GM13977 (cell line): Measurements from ENCODE around the gene CCSER1.

Source experiments
- DNase-seq: peaks from one replicate; pipeline ENCODE4 v3.0.0; 2012; ENCODE audit warnings: low spot score
- in situ Hi-C: fragments of 300-500 bp; cut with MboI; formaldehyde crosslinking; loops from one replicate; pipeline ENCODE4 v1.12.0; 2022; ENCODE audit warnings: low sequenced_read_pairs, low pct_unique_long_range_greater_than_20kb, mixed read lengths, inconsistent platforms; ENCODE audit not compliant: unreplicated experiment
- TF ChIP-seq, protein P1 (sequence below): IDR thresholded peaks from 2 replicates; pipeline ENCODE4 v1.5.1; 2012; ENCODE audit warnings: mild to moderate bottlenecking, control low read depth; ENCODE audit not compliant: insufficient read depth; ENCODE audit errors: extremely low read depth, missing control alignments

CCSER1 gene

DNA sequence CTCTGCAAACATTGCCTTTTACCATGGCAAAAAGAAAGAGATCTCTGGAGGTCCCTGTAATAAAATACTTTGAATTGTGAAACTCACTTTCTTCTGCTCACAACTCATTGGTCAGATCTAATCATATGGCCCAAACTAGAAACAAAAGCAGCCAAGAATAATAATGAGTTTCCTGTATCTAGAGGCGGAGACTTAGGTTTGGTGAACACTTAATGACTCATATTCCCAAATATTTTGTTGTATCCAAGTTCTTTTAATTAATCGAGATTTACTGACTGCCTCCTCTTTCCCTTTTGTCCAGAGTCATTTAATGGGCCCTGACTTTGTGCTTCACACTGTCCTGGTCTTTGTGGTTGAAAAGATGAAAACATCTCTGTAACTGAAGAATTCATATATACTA is 190.6 kb downstream of the CCSER1 start:
- in situ Hi-C loops = no loop called here
- TF ChIP-seq, protein P1, sequence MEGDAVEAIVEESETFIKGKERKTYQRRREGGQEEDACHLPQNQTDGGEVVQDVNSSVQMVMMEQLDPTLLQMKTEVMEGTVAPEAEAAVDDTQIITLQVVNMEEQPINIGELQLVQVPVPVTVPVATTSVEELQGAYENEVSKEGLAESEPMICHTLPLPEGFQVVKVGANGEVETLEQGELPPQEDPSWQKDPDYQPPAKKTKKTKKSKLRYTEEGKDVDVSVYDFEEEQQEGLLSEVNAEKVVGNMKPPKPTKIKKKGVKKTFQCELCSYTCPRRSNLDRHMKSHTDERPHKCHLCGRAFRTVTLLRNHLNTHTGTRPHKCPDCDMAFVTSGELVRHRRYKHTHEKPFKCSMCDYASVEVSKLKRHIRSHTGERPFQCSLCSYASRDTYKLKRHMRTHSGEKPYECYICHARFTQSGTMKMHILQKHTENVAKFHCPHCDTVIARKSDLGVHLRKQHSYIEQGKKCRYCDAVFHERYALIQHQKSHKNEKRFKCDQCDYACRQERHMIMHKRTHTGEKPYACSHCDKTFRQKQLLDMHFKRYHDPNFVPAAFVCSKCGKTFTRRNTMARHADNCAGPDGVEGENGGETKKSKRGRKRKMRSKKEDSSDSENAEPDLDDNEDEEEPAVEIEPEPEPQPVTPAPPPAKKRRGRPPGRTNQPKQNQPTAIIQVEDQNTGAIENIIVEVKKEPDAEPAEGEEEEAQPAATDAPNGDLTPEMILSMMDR = no peak
- no peak for DNase-seq

DNA sequence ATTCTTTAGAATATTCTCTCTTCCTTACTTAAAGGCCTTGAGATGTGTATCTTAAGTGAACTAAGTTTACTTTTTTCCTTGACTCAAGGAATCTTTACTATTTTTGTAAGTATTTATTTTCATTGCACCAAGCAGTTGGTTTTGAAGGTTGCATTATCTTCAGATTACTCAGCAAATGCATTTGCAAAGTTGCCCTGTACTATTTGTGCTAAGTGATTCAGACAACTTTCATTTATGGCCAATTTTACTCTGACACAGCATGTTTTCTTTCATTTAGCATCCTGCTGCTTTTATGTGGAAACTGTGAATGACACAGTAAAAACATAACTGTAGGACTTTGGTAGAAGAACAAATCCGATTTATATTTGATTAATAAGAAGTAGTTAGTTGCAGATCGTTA is 191.0 kb downstream of the CCSER1 start:
- DNase-seq = no peak
- in situ Hi-C loops = no loop called here
- TF ChIP-seq, protein P1 = no peak

DNA sequence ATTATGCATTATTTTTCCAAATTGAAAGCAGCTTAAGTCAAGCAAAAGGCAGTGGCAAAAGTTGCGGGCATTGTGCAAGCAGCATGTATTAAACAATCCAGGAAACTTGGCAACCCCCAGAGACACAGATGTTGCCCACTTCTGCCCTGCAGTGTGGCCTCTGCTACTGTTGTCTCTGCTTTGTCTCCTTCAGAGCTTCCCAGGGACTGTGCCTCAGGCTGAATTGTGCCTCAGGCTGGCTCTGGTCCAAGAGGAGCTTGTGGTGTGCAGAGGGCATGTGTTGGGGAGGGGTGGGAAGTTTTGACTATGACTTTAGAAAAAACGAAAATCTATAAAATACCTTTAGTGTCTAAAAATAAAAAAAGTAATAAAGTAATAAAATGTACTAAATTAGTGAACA is 201.4 kb downstream of the CCSER1 start:
- in situ Hi-C loops = no loop called here
- TF ChIP-seq, protein P1 = no peak
- DNase-seq = no peak

DNA sequence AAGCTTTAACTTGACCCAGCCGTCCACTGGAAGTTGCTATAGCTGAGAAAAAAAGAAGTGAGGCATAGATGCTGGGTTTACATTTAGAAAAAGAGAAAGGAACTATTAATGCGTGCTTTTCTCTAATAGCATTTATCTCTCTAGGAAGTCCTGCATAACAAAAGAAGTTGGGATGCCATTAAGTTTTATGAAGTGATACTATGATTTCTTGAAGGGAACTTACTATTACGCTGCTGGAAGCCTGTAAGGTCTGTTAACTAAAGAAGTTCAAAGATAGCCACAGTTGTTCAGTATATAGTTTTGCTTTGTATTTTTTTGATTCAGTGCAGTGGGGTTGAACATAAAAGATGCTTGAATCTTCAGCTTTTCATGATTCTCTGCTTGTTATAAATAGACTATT is 203.4 kb downstream of the CCSER1 start:
- in situ Hi-C loops = no loop called here
- DNase-seq = no peak
- TF ChIP-seq, protein P1 = no peak

DNA sequence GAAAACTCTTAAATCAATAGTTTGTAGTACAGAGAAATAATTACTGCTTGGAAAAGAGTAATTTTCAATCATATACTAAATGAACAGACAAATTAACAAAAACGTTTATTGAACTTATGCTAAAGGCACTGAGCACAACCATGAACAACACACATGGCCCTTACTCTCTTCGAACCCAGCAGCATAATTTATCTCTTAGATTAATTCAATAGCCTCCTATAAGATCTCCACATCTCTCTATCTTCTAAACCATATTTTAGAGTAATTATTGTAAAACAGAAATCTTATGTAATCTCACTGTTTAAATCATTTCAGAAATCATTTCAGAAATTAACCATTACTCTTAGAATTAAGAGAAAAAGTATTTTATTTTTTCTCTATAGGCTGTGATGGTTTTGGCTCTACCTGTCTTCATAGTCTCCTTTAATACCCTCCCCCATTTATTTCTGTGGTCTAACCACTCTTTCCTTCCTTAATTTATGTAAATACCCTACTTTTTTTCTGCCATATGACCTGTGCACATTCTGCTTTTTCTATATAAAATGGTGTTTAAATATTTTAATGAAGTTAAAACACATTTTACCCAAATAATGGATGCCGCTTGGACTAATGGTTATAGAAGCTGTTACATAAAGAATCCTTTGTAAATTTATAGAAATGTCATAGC is 218.5 kb downstream of the CCSER1 start:
- TF ChIP-seq, protein P1 = no peak
- no peak for DNase-seq
- in situ Hi-C loops = no loop called here

DNA sequence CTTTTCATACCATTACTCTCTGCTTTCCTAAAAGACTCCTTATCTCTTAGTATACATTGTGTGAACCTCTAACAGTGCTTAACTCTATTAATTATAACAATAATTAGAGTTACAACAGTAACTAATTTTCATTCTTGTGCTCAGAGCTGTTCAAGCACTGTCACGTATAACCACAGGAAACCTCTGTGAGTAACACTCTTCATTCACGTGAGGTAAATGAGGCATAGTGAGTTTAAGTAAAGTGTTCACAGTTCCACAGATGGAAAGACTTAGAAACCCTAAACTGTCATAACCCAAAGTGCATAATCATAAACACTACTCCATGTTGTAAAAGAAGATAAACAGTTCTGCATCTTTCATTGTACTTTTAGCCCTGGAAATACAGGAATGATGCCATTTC is 222.4 kb downstream of the CCSER1 start:
- no peak for DNase-seq
- in situ Hi-C loops = no loop called here
- TF ChIP-seq, protein P1 = no peak
